Tibial nerve (tissue), 3 donors: ENCODE results near the gene SNX2.

ENCODE experiments used
- POLR2A ChIP-seq, 2 donors: fragments of 450-650 bp; IDR thresholded peaks; one replicate each; pipeline ENCODE4 v1.6.1; 2017; ENCODE audit warnings: antibody characterized with exemption in 2 of 2, mild to moderate bottlenecking in 2 of 2, moderate library complexity in 2 of 2
- TF ChIP-seq, protein P1 (sequence below), 5 experiments: fragments of 200-600 bp in 3 of 5; fragments of 450-650 bp in 2 of 5; sonication (generic) in 3 of 5; IDR thresholded peaks; one replicate each; pipeline ENCODE4 v1.5.1; 2016 to 2019; ENCODE audit warnings: antibody characterized with exemption in 5 of 5, mild to moderate bottlenecking in 3 of 5, moderate library complexity in 2 of 5

DNA sequence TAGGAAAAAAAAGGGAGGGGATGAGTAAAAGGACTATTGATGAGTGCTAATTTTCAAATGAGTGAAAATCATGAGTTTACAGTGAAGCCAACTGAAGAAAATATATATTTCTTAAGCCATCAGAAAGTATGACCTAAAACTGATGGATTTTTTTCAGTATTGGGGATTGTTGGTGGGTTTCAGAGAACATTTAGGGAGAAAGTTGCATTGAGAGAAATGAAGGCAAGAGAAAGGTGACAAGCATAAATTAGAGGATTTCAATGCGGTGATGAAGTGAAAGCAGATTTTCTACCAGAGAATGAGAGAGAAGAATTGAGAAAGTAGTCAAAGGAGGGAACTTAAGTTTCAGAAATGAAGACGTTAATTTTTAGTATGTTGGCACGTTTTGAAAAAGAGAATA lies 62.1 kb downstream of the SNX2 start:
- TF ChIP-seq, protein P1, sequence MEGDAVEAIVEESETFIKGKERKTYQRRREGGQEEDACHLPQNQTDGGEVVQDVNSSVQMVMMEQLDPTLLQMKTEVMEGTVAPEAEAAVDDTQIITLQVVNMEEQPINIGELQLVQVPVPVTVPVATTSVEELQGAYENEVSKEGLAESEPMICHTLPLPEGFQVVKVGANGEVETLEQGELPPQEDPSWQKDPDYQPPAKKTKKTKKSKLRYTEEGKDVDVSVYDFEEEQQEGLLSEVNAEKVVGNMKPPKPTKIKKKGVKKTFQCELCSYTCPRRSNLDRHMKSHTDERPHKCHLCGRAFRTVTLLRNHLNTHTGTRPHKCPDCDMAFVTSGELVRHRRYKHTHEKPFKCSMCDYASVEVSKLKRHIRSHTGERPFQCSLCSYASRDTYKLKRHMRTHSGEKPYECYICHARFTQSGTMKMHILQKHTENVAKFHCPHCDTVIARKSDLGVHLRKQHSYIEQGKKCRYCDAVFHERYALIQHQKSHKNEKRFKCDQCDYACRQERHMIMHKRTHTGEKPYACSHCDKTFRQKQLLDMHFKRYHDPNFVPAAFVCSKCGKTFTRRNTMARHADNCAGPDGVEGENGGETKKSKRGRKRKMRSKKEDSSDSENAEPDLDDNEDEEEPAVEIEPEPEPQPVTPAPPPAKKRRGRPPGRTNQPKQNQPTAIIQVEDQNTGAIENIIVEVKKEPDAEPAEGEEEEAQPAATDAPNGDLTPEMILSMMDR (IDR thresholded peaks at IDR 0.05): no peak
- TF ChIP-seq POLR2A (IDR thresholded peaks at IDR 0.05): no peak
